ENCODE results near the gene MINAR1. TPM values are rescaled to one million over a fixed set of nuclear protein-coding genes. Genes with fewer than 3 reads are reported as not detected.

Gene MINAR1
- total and polyA plus RNA-seq, 8 donors, result 0.50 to 1.0 (median 0.66) TPM

DNA sequence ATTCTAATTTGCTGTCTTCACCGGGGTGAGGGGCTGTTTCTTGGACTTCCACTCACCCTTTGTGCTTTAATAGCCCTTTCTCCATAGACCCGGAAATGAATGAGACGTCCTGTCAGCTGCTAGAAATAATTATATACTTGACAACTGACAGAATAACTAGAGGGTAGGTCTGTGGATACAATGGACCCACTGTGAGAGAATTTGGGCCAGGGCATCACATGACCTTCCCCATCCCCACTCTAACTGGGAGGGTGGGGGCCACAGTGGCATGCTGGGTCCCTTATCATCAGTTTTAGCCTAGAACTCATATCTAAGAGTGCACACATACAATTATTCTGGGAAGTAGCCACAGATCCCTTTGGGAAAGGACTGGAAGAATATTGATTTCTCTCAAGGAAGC is 25.9 kb upstream of the MINAR1 start:
- peaks cover 0 to 4% of the 10 kb centered on the region in 2 donors for H3K27me3 ChIP-seq
- DNase-seq (no peak), ATAC-seq (no peak)
- no peak for TF ChIP-seq CTCF (IDR thresholded peaks at IDR 0.05)
- no peaks in the 10 kb centered on the region for H3K9me3 ChIP-seq
- H3K4me1 ChIP-seq, result no peaks in the 10 kb centered on the region
- H3K36me3 ChIP-seq, result no peaks in the 10 kb centered on the region
- no peak overlapping the region for H3K27ac ChIP-seq
- intact Hi-C loops (cut with DNase I), result no loop called here
- H3K4me3 ChIP-seq, result no peak overlapping the region

DNA sequence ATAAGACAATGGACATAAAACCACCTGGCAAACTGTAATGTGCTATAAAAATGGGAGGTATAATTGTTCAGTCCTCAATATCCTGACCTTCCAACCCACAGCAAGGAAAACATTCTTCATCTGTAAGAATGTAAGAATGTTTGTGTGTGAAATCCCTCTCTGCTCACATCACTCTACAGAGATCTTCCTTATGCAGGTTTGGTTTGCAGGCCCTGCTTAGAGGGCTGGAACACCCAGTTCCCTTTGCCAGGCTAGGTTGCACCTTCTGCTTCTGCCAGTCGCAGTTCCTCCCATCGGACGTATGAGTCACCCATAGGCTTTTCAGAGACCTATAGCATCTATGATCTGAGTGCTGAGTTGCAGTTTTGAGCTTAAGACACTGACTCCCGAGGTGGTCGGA is 24.1 kb upstream of the MINAR1 start:
- intact Hi-C loops (cut with DNase I), result no loop called here
- Histone ChIP-seq H3K4me1 (no peaks in the 10 kb centered on the region), H3K36me3 (no peaks in the 10 kb centered on the region), H3K27me3 (no peaks in the 10 kb centered on the region), H3K4me3 (no peak overlapping the region), H3K9me3 (no peaks in the 10 kb centered on the region), H3K27ac (no peak overlapping the region)
- no peak for TF ChIP-seq CTCF (IDR thresholded peaks at IDR 0.05)
- DNase-seq (no peak), ATAC-seq (no peak)

GRCh38 chr15:79410237-79410636 is 21.9 kb upstream of the MINAR1 start:
- intact Hi-C loops (cut with DNase I), result no loop called here
- no peaks in the 10 kb centered on the region for H3K4me1 ChIP-seq
- H3K27ac ChIP-seq, result no peak overlapping the region
- DNase-seq (no peak), ATAC-seq (no peak)
- H3K27me3 ChIP-seq, result no peaks in the 10 kb centered on the region
- no peak overlapping the region for H3K4me3 ChIP-seq
- TF ChIP-seq CTCF (IDR thresholded peaks at IDR 0.05), result no peak
- H3K9me3 ChIP-seq, result no peaks in the 10 kb centered on the region
- H3K36me3 ChIP-seq, result no peaks in the 10 kb centered on the region

DNA sequence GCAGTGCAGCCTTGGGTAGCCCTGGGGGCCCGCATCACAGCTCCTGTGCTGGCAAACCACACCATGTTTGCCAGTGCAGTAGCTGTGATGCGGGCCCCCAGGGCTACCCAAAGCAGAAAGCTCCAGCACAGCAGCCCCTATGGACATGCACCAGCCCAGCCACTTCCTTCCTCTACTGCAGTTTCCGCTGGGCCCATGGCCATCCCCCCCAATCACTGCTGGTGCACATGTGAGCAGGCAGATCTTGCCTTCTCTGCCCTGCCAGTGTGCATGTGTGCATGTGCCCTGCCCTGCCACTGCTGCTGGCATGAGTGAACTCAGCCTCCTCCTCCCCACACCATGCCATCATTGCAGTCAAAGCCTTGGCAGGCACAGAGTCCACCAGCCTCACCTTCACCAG is 20.1 kb upstream of the MINAR1 start:
- DNase-seq, result no peak
- H3K4me3 ChIP-seq, result no peak overlapping the region
- intact Hi-C loops (cut with DNase I), result no loop called here

GRCh38 chr15:79412429-79412828 is 19.7 kb upstream of the MINAR1 start:
- no peak for TF ChIP-seq CTCF (IDR thresholded peaks at IDR 0.05)
- H3K36me3 ChIP-seq, result no peaks in the 10 kb centered on the region
- no peak overlapping the region for H3K4me3 ChIP-seq
- no peaks in the 10 kb centered on the region for H3K9me3 ChIP-seq
- no peaks in the 10 kb centered on the region for H3K4me1 ChIP-seq
- DNase-seq (no peak), ATAC-seq (no peak)
- intact Hi-C loops (cut with DNase I), result no loop called here
- H3K27ac ChIP-seq, result no peak overlapping the region
- H3K27me3 ChIP-seq, result peaks cover 0 to 2% of the 10 kb centered on the region in 2 donors

More for the DNA sequence above, 20.1 kb upstream of the MINAR1 start:
- no peaks in the 10 kb centered on the region for H3K9me3 ChIP-seq
- no peaks in the 10 kb centered on the region for H3K27me3 ChIP-seq
- TF ChIP-seq CTCF (IDR thresholded peaks at IDR 0.05), result no peak
- H3K27ac ChIP-seq, result no peak overlapping the region
- no peak for ATAC-seq
- H3K36me3 ChIP-seq, result no peaks in the 10 kb centered on the region
- H3K4me1 ChIP-seq, result no peaks in the 10 kb centered on the region
